OCI-LY1 (cell line): ENCODE results near the gene FYB1.

Experiments
- CTCF ChIP-seq: fragments of 200-600 bp; sonication (generic), shearing (Covaris generic); IDR thresholded peaks from 2 replicates; pipeline ENCODE4 v1.5.1; 2017; ENCODE audit warnings: mild to moderate bottlenecking, antibody characterized with exemption, low read length, moderate library complexity, mixed read lengths
- EZH2 ChIP-seq: fragments of 200-600 bp; sonication (generic), shearing (Covaris generic); IDR thresholded peaks from 2 replicates; pipeline ENCODE4 v1.8.0; 2017; ENCODE audit warnings: borderline replicate concordance, mixed run types, mild to moderate bottlenecking, antibody characterized with exemption, low read length, moderate library complexity, mixed read lengths

DNA sequence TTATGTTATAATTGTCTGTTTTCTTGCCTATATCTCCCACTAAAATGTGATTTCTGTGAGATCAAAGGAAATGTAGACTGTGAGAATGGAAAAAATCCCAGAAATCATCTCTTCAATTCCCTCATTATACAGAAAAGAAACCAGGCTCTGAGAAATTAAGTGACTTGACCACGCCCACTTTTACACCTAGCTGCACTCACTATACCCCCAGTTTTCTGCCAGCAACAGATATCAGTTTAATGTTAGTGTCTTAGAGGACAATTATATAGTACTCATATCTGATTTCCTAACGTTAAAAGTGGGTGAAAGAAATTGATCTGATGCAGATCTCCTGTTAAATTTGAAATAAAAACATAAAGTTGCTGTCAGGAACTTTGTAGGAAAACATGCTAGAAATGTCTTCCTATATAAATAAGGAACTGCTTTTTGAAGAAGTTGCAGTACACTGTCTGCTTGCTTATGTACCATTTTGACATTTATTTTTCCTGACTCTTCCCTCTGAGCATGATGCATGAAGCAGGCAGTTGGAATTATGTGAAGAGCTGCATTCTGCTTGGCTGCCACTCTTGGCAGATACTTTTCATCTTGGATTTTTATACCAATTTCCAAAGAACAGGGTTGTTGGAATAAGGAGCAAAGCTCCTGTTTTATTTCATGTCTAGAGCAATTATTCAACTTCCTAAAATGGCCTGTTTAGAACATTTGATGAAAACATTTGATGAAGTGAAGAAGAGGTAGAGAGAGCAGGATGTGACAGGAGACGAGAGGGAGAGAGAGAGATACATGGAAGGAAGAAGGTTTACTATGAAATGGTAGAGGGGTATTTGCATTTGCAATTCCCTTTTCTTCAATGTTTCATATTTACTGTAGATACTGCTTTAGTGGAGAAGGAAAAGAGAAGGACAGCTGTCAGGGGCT, 87.9 kb downstream of the FYB1 start:
- no peak for TF ChIP-seq CTCF
- no peak for TF ChIP-seq EZH2
